GM12891 (cell line): ENCODE measurements around the gene MRPS22.

ENCODE experiments used
- POLR2A ChIP-seq: IDR thresholded peaks from 2 replicates; pipeline ENCODE4 v1.6.1; 2011; ENCODE audit warnings: low read depth, low read length, control low read depth
- POLR2AphosphoS5 ChIP-seq: IDR thresholded peaks from 2 replicates; pipeline ENCODE4 v1.6.1; 2011; ENCODE audit warnings: low read depth, low read length, control low read depth
- SPI1 ChIP-seq: IDR thresholded peaks from 2 replicates; pipeline ENCODE4 v1.6.1; 2011; ENCODE audit warnings: low read depth, low read length, control low read depth

- TF ChIP-seq POLR2A (no peak), POLR2AphosphoS5 (no peak), SPI1 (no peak)
Observed at GRCh38 chr3:139353920-139354556, 10.2 kb downstream of the MRPS22 start.
